H1 (cell line): ENCODE data around the gene CREBBP. TPM values are rescaled to one million over a fixed set of nuclear protein-coding genes. Genes with fewer than 3 reads are reported as not detected.

Experiments
- CHD7 ChIP-seq: fragments of 300-600 bp; sonication (generic); IDR thresholded peaks from 2 replicates; pipeline ENCODE4 v1.7.1; 2012; ENCODE audit warnings: low read length, moderate library complexity, mild to moderate bottlenecking, inconsistent platforms; ENCODE audit not compliant: insufficient replicate concordance
- CTBP2 ChIP-seq: IDR thresholded peaks from 2 replicates; pipeline ENCODE4 v1.7.0; 2011; ENCODE audit warnings: borderline replicate concordance, mild to moderate bottlenecking, moderate library complexity, mixed read lengths, low read length; ENCODE audit not compliant: insufficient read depth, insufficient read length
- E2F6 ChIP-seq: IDR thresholded peaks from 2 replicates; pipeline ENCODE4 v1.6.1; 2012; ENCODE audit warnings: inconsistent platforms
- JUN ChIP-seq: IDR thresholded peaks from 2 replicates; pipeline ENCODE4 v1.6.1; 2011; ENCODE audit warnings: low read depth, mild to moderate bottlenecking, improper control_type of control experiment, low read length
- NRF1 ChIP-seq: IDR thresholded peaks from 2 replicates; pipeline ENCODE4 v1.6.1; 2011; ENCODE audit warnings: mild to moderate bottlenecking, low read depth, low read length, improper control_type of control experiment
- RAD21 ChIP-seq, 2 experiments: IDR thresholded peaks in 1 of 2; conservative IDR thresholded peaks in 1 of 2; 2 replicates each; pipeline ENCODE4 v1.6.1; 2011; ENCODE audit warnings: low read depth in 2 of 2, low read length in 2 of 2, improper control_type of control experiment in 1 of 2, inconsistent platforms in 1 of 2, mild to moderate bottlenecking in 1 of 2, moderate library complexity in 1 of 2
- RNF2 ChIP-seq: fragments of 200-900, 300-1000 bp; sonication (generic); IDR thresholded peaks from 2 replicates; pipeline ENCODE4 v1.7.1; 2016; ENCODE audit warnings: borderline replicate concordance, low read depth, mild to moderate bottlenecking, antibody characterized with exemption, low read length; ENCODE audit not compliant: poor library complexity, severe bottlenecking; ENCODE audit errors: missing control alignments
- SAP30 ChIP-seq: fragments of 300-600 bp; sonication (generic); IDR thresholded peaks from 2 replicates; pipeline ENCODE4 v1.7.1; 2012; ENCODE audit warnings: low read length, moderate library complexity, mild to moderate bottlenecking, inconsistent platforms; ENCODE audit not compliant: insufficient read depth, insufficient replicate concordance
- SIRT6 ChIP-seq: IDR thresholded peaks from one replicate; pipeline ENCODE4 v1.7.1; 2012; ENCODE audit warnings: low read length, inconsistent platforms
- SRF ChIP-seq: IDR thresholded peaks from 2 replicates; pipeline ENCODE4 v1.6.1; 2011; ENCODE audit warnings: mild to moderate bottlenecking, low read depth, low read length, moderate library complexity
- polyA plus RNA-seq, 7 experiments: library from polyadenylated mRNA; depleted of rRNA in 3 of 7; stranded (reverse) in 5 of 7; unstranded in 2 of 7; fragments of >200 nt in 5 of 7; fragments of 200-250 nt in 2 of 7; gene quantifications; 1 replicate in 5 of 7; 2 replicates in 1 of 7; 4 replicates in 1 of 7; pipeline versions ENCODE4 v1.2.1 to v1.2.3, GENCODE V29; 2011 to 2013; ENCODE audit warnings: missing spikeins in 2 of 7, mixed read lengths in 2 of 7
- total RNA-seq: library from RNA; stranded (reverse); fragmentation: NEBNext Ultra II Directional; extraction: Animal tissue kit (Norgen Biotek cat#: 25700); gene quantifications from 2 replicates; pipeline ENCODE4 v1.2.1, GENCODE V29; 2021

CREBBP gene
- total and polyA plus RNA-seq, 2 of the 8 experiments (the other 6 are each of a cell fraction or from before 2014, with no cell fraction given): 10.0 to 60.1 TPM

- no peak for TF ChIP-seq CHD7
- no peak for TF ChIP-seq SAP30
- no peak for TF ChIP-seq CTBP2
- TF ChIP-seq SIRT6: no peak
- TF ChIP-seq SRF: no peak
- no peak for TF ChIP-seq RNF2
- TF ChIP-seq E2F6: no peak
- TF ChIP-seq RAD21 (IDR thresholded peaks at IDR 0.05 in 1 of 2, conservative IDR thresholded peaks at IDR 0.05 in 1 of 2; ENCODE audit: low read depth in 2 of 2, low read length in 2 of 2): no peak
- TF ChIP-seq JUN: no peak
- no peak for TF ChIP-seq NRF1
Observed at GRCh38 chr16:3771513-3771912, 109.0 kb downstream of the CREBBP start (continued).
